Measurements from ENCODE around the gene RNF213.

The RNF213 gene

GRCh38 chr17:80362428-80363119 lies 101.9 kb downstream of the RNF213 start:
- H3K27me3 ChIP-seq (ENCODE audit: insufficient read depth, insufficient read length): no peaks in the 10 kb centered on the region
- no peaks in the 10 kb centered on the region for H3K4me1 ChIP-seq (ENCODE audit: insufficient read depth, insufficient read length)
- H3K4me3 ChIP-seq (ENCODE audit: insufficient read length, low read depth): no peak overlapping the region
- H3K9ac ChIP-seq (ENCODE audit: insufficient read length, low read depth): no peak overlapping the region
- H3K36me3 ChIP-seq (ENCODE audit: insufficient read depth, insufficient read length, low read length): peaks cover 92% of the 10 kb centered on the region
- TF ChIP-seq SUZ12 (IDR thresholded peaks at IDR 0.05; ENCODE audit: extremely low read depth, insufficient read depth, insufficient read length): no peak
- TF ChIP-seq ZNF274 (IDR thresholded peaks at IDR 0.05; ENCODE audit: low read depth, low read length): no peak
- no peak for TF ChIP-seq YY1 (IDR thresholded peaks at IDR 0.05; ENCODE audit: insufficient read depth, insufficient read length)
- no peak for DNase-seq (ENCODE audit: low read depth, low spot score)
- H3K9me3 ChIP-seq (ENCODE audit: insufficient read depth, low read length): peaks cover 9% of the 10 kb centered on the region

- DNase-seq (ENCODE audit: low read depth, low spot score): no peak
- no peak overlapping the region for H3K9ac ChIP-seq (ENCODE audit: insufficient read length, low read depth)
- H3K4me3 ChIP-seq (ENCODE audit: insufficient read length, low read depth): no peak overlapping the region
- H3K36me3 ChIP-seq (ENCODE audit: insufficient read depth, insufficient read length, low read length): peaks cover 92% of the 10 kb centered on the region
- no peaks in the 10 kb centered on the region for H3K4me1 ChIP-seq (ENCODE audit: insufficient read depth, insufficient read length)
- TF ChIP-seq ZNF274 (IDR thresholded peaks at IDR 0.05; ENCODE audit: low read depth, low read length) (no peak), SUZ12 (IDR thresholded peaks at IDR 0.05; ENCODE audit: extremely low read depth, insufficient read depth, insufficient read length) (no peak), YY1 (IDR thresholded peaks at IDR 0.05; ENCODE audit: insufficient read depth, insufficient read length) (no peak)
- peaks cover 9% of the 10 kb centered on the region for H3K9me3 ChIP-seq (ENCODE audit: insufficient read depth, low read length)
- H3K27me3 ChIP-seq (ENCODE audit: insufficient read depth, insufficient read length): no peaks in the 10 kb centered on the region
Observed at GRCh38 chr17:80363120-80363515, 102.5 kb downstream of the RNF213 start.

- H3K27me3 ChIP-seq (ENCODE audit: insufficient read depth, insufficient read length): no peaks in the 10 kb centered on the region
- TF ChIP-seq ZNF274 (IDR thresholded peaks at IDR 0.05; ENCODE audit: low read depth, low read length): no peak
- no peak for TF ChIP-seq YY1 (IDR thresholded peaks at IDR 0.05; ENCODE audit: insufficient read depth, insufficient read length)
- no peak for DNase-seq (ENCODE audit: low read depth, low spot score)
- no peak overlapping the region for H3K9ac ChIP-seq (ENCODE audit: insufficient read length, low read depth)
- H3K4me3 ChIP-seq (ENCODE audit: insufficient read length, low read depth): no peak overlapping the region
- peaks cover 9% of the 10 kb centered on the region for H3K9me3 ChIP-seq (ENCODE audit: insufficient read depth, low read length)
- H3K4me1 ChIP-seq (ENCODE audit: insufficient read depth, insufficient read length): no peaks in the 10 kb centered on the region
- H3K36me3 ChIP-seq (ENCODE audit: insufficient read depth, insufficient read length, low read length): peaks cover 92% of the 10 kb centered on the region
Observed at GRCh38 chr17:80363518-80364090, 103.0 kb downstream of the RNF213 start.

- Histone ChIP-seq H3K27me3 (ENCODE audit: insufficient read depth, insufficient read length) (no peaks in the 10 kb centered on the region), H3K4me3 (ENCODE audit: insufficient read length, low read depth) (no peak overlapping the region), H3K9ac (ENCODE audit: insufficient read length, low read depth) (no peak overlapping the region), H3K9me3 (ENCODE audit: insufficient read depth, low read length) (peaks cover 9% of the 10 kb centered on the region), H3K36me3 (ENCODE audit: insufficient read depth, insufficient read length, low read length) (peaks cover 90% of the 10 kb centered on the region), H3K4me1 (ENCODE audit: insufficient read depth, insufficient read length) (no peaks in the 10 kb centered on the region)
- TF ChIP-seq ZNF274 (IDR thresholded peaks at IDR 0.05; ENCODE audit: low read depth, low read length): no peak
- no peak for TF ChIP-seq SUZ12 (IDR thresholded peaks at IDR 0.05; ENCODE audit: extremely low read depth, insufficient read depth, insufficient read length)
- TF ChIP-seq YY1 (IDR thresholded peaks at IDR 0.05; ENCODE audit: insufficient read depth, insufficient read length): no peak
- no peak for DNase-seq (ENCODE audit: low read depth, low spot score)
Observed at GRCh38 chr17:80364091-80364691, 103.5 kb downstream of the RNF213 start.

GRCh38 chr17:80365001-80365965 lies 104.6 kb downstream of the RNF213 start:
- H3K9me3 ChIP-seq (ENCODE audit: insufficient read depth, low read length): peaks cover 9% of the 10 kb centered on the region
- no peaks in the 10 kb centered on the region for H3K4me1 ChIP-seq (ENCODE audit: insufficient read depth, insufficient read length)
- TF ChIP-seq YY1 (IDR thresholded peaks at IDR 0.05; ENCODE audit: insufficient read depth, insufficient read length): no peak
- TF ChIP-seq ZNF274 (IDR thresholded peaks at IDR 0.05; ENCODE audit: low read depth, low read length): no peak
- no peak for TF ChIP-seq SUZ12 (IDR thresholded peaks at IDR 0.05; ENCODE audit: extremely low read depth, insufficient read depth, insufficient read length)
- no peak overlapping the region for H3K9ac ChIP-seq (ENCODE audit: insufficient read length, low read depth)
- H3K36me3 ChIP-seq (ENCODE audit: insufficient read depth, insufficient read length, low read length): peaks cover 90% of the 10 kb centered on the region
- no peak for DNase-seq (ENCODE audit: low read depth, low spot score)
- H3K4me3 ChIP-seq (ENCODE audit: insufficient read length, low read depth): no peak overlapping the region
- no peaks in the 10 kb centered on the region for H3K27me3 ChIP-seq (ENCODE audit: insufficient read depth, insufficient read length)

- no peak for TF ChIP-seq YY1 (IDR thresholded peaks at IDR 0.05; ENCODE audit: insufficient read depth, insufficient read length)
- no peak for TF ChIP-seq ZNF274 (IDR thresholded peaks at IDR 0.05; ENCODE audit: low read depth, low read length)
- no peak for TF ChIP-seq SUZ12 (IDR thresholded peaks at IDR 0.05; ENCODE audit: extremely low read depth, insufficient read depth, insufficient read length)
- Histone ChIP-seq H3K9ac (ENCODE audit: insufficient read length, low read depth) (no peak overlapping the region), H3K36me3 (ENCODE audit: insufficient read depth, insufficient read length, low read length) (peaks cover 89% of the 10 kb centered on the region), H3K27me3 (ENCODE audit: insufficient read depth, insufficient read length) (no peaks in the 10 kb centered on the region), H3K4me3 (ENCODE audit: insufficient read length, low read depth) (no peak overlapping the region), H3K9me3 (ENCODE audit: insufficient read depth, low read length) (peaks cover 3% of the 10 kb centered on the region), H3K4me1 (ENCODE audit: insufficient read depth, insufficient read length) (no peaks in the 10 kb centered on the region)
- no peak for DNase-seq (ENCODE audit: low read depth, low spot score)
Observed at GRCh38 chr17:80365983-80366382, 105.3 kb downstream of the RNF213 start.
